Skin epidermis (tissue), 12 donors: Measurements from ENCODE around the gene SLC25A11.
A peak's percentile ranks its signal among the peaks of the same experiment; 100 is the strongest.

Experiments
- H3K27ac ChIP-seq, 21 experiments: fragments of 200-600 bp; sonication (generic) in 11 of 21; one replicate each; pipeline ENCODE4 v1.5.0; 2020; ENCODE audit warnings: mild to moderate bottlenecking in 3 of 21, inconsistent platforms in 2 of 21, moderate library complexity in 2 of 21
- H3K4me3 ChIP-seq, 7 experiments: fragments of 200-600 bp; sonication (generic) in 2 of 7; one replicate each; pipeline ENCODE4 v1.5.0; 2020; ENCODE audit warnings: inconsistent platforms in 2 of 7, mild to moderate bottlenecking in 2 of 7, moderate library complexity in 1 of 7

The SLC25A11 gene

DNA sequence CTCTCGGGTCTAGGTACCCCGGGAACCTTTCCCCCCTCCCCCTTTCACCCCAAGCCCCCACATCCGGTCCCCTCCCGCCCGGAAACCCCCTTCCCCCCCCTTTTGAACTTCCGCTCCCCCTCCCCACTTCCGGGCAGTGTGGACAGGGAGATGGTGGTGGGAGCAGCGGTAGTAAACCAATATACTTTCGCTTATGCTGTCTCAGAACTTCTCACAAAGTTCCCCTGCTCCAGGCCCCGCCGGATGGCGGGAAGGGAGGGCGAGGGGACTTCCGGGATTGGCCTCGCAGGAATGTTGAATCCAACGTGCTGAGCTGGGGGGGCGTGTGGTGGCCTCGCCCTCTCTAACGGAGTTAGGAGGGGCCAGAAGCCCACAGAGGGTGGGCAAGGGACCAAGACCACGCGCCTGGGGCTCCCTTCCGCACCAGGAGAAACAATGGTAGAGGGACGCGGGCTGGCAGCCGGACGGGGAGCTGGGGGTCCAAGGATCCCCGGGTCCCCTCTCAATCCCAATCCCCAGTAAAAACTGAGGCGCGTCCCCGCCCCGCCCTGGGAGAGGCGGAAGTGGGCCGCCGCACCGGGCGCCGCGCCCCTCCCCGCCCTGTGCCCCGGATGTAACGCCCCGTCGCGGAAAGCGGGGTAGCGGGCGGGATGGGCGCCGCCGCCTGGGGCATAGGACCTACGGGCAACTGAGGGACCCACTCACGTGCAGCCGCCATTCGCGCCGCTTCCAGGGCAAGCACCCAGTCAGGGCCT, 7.7 kb upstream of the SLC25A11 start:
- Histone ChIP-seq H3K27ac (peak overlapping the region; percentile 83 to 100 (median 99)), H3K4me3 (peak overlapping the region; percentile 91 to 100 (median 99))

DNA sequence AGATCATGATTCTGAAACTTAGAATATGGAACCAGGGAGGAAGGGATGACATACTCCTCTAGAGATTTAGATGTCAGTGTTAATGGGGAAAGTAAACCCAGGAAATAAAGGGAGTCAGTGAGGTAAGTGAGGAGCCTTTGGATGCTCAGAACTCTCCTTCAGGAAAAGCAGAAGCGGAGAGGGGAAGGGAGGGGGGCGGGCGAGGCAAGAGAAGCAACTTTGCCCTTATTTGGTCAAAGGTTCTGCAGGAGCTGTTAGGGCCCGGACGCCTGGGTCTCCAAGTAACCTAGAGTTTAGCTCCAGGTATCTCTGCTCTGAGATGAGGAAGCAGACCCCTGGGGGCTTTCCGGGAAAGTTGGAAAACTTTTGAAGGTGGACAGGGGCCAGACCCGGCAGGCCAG, 7.2 kb upstream of the SLC25A11 start:
- peak overlapping the region; percentile 83 to 100 (median 99) for H3K27ac ChIP-seq
- peak overlapping the region; percentile 91 to 100 (median 99) for H3K4me3 ChIP-seq

DNA sequence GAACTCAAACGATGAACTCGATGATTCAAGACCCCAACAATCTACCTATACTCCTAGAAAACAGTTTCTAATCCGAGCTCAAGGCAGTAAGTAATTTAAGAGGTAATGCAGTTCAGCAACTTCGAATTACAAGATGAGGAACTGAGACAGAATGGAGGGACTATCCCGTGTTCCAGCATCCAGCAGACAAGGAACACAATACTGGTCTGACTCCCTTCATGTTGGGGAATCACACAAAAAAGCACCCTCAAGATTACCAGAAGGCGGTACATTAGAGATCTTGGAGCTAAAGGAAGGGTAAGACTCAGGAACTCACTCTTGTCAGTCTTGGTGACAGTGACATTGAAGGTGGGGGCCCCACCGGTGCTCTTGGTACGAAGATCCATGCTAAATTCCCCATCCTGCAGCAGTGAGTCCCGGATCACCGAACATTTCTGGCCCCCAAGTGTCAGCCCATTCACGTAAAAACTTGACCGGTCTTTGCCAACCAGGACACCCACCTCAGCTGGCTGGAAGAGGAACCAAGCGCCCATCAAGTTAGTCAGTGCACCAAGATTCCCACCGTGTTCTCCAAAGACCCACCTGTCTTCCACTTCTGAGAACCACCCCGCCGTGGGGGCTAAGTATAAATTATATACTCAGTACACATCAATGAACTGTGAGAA, 6.6 kb upstream of the SLC25A11 start:
- Histone ChIP-seq H3K4me3 (peak overlapping the region; percentile 91 to 100 (median 99)), H3K27ac (peak overlapping the region in 19 of 21 experiments; percentile 90 to 100 (median 99))

DNA sequence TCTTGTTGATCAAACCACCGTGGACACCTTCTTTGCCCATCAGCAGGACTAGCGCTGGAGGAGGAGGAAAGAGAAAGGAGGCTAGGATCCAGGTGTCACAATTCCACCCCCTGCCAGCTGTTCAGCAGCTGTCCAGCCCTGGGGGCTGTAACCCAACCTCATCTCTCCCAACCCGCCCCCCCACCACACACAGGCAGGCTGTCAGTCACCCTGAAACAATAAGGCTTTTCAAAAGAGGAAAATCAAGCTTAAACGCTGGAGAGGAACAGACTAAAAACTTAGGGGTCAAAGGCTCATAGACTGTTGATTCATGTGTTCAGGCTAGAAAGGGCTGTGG, 6.1 kb upstream of the SLC25A11 start:
- Histone ChIP-seq H3K4me3 (peak overlapping the region; percentile 91 to 100 (median 99)), H3K27ac (peak overlapping the region in 20 of 21 experiments; percentile 45 to 100 (median 98))

DNA sequence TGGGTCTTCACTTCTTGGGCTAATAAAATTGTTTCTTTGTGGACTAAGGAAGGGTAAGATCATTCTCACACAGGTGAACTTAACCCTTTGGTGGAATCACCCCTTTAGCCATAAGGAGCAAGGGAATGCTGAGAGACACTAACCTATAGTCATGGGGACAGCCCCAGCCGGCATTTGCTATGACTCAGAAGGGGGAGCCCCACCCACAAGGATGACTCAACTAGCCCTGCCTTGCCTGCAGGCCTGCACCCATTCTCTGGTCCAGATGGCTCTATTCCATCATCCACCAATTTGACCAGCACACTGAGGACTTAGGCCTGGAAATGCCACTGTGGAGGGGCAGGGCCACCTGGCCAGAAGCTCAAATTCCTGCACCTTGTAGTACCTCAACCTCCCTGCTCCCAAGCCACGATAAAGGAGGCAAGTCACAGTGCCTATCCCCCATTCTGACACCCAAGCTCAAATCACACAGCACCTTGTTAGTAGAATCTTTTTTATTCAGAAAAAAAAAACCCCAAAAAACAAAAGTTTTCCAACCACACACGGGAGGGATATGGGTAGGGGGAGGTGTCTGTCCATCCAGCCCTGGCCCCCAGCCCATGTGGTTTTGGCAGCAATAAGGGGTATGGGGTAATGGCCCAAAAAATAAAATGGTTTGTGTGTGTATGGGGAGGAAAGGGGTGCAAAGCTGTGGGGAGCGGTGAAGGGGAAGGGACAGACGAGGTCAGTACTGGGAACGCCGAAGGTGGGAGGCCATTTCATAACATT, 5.5 kb upstream of the SLC25A11 start:
- Histone ChIP-seq H3K4me3 (peak overlapping the region in 6 of 7 experiments; percentile 91 to 100 (median 99)), H3K27ac (peak overlapping the region in 20 of 21 experiments; percentile 45 to 100 (median 98))

DNA sequence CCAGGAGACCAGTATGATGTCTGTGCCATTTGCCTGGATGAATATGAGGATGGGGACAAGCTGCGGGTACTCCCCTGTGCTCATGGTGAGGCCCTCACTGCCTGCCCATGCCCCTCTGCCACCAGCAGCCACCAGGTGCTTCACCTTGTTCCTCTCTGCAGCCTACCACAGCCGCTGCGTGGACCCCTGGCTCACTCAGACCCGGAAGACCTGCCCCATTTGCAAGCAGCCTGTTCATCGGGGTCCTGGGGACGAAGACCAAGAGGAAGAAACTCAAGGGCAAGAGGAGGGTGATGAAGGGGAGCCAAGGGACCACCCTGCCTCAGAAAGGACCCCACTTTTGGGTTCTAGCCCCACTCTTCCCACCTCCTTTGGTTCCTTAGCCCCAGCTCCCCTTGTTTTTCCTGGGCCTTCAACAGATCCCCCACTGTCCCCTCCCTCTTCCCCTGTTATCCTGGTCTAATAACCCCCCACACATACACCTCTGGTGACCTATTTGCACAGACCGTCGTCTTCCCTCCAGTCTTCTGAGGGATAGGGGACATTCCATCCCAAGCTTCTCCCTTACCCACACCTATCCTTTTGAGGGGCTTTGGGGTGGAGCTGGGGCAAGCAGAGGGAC, 4.8 kb upstream of the SLC25A11 start:
- H3K27ac ChIP-seq: peak overlapping the region in 20 of 21 experiments; percentile 7 to 100 (median 98)
- peak overlapping the region in 5 of 7 experiments; percentile 2 to 100 (median 99) for H3K4me3 ChIP-seq

DNA sequence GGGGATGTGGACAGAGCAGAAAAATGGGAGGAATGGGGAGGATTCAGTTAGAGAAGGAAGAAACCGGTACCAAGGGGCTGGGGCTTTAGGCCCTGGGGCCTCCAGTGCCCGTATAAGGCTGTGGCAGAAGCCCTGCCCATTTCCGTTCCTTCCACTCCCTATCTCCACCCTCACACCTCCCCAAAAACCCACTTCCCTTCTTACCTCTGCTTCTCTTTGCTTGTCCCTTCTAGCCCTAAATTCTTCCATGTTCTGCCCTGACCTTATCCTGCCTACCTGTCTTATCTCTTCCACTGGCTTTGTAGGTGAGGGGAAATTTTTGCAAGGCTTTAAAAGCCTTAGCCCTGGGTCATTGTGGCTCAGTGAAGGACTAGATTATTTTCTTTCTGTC, 4.3 kb upstream of the SLC25A11 start:
- Histone ChIP-seq H3K27ac (peak overlapping the region in 20 of 21 experiments; percentile 7 to 100 (median 98)), H3K4me3 (peak overlapping the region in 3 of 7 experiments; percentile 9 to 100 (median 99))

DNA sequence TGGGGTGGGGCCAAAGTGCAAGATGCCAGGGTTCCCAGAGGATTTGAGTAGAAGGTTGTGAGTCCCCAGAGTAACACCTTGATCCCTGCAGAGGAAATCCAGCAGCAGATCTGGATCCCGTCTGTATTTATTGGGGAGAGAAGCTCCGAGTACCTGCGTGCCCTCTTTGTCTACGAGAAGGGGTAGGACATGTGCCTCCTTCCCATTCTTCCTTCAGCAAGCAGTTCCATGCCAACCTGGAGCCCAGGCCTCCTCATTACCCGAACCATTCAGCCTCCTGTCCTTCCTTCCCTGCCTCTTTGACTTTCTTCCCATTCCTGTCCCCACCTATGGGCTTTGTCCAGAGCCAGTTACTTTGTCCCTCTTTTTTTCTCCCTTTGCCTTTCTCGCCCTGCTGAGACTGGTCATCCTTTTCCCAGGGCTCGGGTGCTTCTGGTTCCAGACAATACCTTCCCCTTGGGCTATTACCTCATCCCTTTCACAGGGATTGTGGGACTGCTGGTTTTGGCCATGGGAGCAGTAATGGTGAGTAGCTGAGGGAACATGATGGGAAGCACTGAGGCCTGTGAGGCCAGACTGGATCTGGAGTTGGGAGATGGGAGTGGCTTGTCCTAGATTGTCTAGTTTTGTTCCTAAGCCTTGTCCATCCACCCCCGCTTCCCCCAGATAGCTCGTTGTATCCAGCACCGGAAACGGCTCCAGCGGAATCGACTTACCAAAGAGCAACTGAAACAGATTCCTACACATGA, 3.1 kb upstream of the SLC25A11 start:
- peak overlapping the region in 11 of 21 experiments; percentile 7 to 100 (median 99) for H3K27ac ChIP-seq
- no peak overlapping the region for H3K4me3 ChIP-seq

DNA sequence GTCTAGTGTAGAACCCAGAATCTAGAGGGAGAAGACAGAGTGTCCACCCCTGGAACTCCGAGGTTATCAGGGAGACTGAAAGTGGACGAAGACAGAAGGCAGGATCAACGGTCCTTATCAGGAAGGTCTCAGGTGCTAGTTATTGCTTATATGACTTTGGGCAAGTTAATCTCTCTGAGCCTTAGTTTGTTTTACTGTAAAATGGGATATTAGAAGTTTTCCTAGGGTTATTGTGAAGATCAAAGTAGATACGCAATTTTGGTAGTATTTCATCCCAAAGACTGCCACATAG, 1.4 kb upstream of the SLC25A11 start:
- Histone ChIP-seq H3K4me3 (peak overlapping the region; percentile 42 to 89 (median 77)), H3K27ac (peak overlapping the region in 19 of 21 experiments; percentile 87 to 100 (median 97))

DNA sequence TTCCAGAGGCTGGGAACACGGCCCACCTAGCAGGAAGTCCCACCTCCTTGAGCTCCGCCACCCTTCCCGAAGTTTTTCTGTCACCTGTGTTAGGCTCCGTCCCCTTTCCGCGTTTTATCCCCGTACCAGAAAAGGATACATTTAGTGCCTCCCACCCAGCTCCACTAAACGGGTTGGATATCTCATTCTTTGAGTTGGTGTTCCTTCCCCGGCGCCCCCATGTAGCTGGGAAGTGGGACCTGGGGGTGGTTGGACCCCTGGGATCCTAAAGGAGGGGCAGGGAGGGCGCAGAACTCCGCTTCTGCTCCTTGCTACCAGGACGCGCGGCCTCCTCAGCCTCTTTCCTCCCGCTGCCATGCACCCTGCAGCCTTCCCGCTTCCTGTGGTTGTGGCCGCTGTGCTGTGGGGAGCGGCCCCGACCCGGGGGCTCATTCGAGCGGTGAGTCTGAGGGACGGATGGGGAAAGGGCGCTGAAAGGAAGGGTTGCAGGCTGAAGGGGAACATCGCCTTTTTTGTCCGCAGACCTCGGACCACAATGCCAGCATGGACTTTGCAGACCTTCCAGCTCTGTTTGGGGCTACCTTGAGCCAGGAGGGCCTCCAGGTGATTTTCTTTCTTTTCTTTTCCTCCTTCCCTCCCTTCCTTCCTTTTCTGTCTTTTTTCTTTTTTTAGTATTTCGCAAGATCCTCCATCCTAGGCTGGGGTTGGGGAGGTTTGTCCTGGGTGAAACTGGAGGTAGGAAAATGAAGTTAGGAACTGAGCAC, 891 bp upstream of the SLC25A11 start:
- Histone ChIP-seq H3K27ac (peak overlapping the region; percentile 50 to 100 (median 96)), H3K4me3 (peak overlapping the region; percentile 42 to 89 (median 77))

DNA sequence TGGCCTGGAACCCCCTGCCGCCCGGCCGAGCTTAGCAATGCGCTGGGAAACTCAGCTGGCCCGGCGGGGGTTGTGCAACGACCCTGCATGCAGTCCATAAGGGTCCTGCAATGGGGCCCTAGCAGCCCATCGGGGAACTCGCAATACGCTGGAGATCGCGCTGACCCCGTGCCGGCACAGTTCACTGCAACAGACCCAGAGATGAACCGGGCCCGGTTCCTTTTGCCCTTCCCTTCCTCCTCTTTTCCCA, 375 bp downstream of the SLC25A11 start:
- Histone ChIP-seq H3K27ac (peak overlapping the region; percentile 68 to 100 (median 96)), H3K4me3 (peak overlapping the region; percentile 42 to 89 (median 77))

DNA sequence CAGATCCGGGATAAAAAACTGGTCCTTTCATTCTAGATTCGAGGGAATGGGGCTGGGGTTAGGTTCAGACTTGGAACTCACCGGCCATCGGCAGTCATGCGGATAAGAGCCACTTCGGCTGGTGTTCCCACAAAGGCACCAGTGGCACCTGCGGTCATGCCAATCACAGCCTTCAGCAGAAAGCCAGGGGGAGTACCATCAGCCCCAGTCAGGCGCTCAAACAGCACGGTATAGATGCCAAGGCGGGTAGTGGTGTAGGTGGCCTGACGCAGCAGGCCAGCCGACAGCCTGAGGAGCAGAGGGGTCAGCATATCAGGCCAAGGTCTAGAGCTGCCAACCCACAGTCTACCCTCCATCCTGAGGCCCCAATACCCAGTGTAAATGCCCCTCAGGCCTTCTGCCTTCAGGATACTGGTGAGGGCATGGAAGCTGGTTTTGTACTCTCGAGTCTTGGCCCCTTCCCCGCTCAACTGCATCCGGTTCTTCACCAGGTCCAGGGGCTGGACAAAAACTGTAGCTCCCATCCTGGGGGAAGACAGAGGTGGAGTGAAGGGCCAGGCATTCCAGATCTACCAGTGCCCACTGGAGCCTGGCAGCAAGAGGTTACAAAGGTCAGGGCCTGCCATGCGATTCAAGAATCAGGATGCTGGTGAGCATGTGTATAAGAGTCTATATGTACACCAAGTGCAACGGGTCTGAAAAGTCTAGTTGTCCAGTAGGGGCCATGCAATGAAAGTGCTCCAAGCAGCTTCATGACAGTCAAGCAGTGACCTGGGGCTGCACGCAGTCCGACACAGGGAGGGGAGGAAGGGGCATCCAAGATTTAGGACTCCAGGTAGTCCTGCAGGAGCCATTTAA, 929 bp downstream of the SLC25A11 start:
- H3K27ac ChIP-seq: peak overlapping the region; percentile 68 to 100 (median 96)
- peak overlapping the region; percentile 42 to 89 (median 77) for H3K4me3 ChIP-seq

DNA sequence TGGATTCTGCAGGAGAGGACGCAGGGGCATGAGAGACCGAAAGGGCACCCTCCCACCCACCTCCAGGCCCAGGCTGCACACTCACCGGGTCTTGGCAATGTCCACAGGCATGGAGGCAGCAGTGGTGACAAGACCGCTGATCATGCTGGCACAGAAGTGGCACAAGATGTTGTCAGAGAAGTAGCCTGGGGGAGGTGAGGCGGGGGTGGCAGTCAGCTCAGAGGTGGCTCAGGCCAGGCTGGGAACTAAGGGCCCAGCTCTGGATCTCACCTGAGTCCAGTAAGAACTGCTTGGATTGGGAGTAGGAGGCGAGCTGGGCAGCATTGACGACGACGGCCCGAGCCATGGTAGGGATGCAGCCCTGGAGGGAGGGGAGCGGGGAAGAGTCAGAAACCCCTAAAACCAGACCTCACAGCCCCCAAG, 1.8 kb downstream of the SLC25A11 start:
- H3K27ac ChIP-seq: peak overlapping the region in 8 of 21 experiments; percentile 87 to 100 (median 94)
- peak overlapping the region in 1 of 7 experiments; percentile 77 for H3K4me3 ChIP-seq

DNA sequence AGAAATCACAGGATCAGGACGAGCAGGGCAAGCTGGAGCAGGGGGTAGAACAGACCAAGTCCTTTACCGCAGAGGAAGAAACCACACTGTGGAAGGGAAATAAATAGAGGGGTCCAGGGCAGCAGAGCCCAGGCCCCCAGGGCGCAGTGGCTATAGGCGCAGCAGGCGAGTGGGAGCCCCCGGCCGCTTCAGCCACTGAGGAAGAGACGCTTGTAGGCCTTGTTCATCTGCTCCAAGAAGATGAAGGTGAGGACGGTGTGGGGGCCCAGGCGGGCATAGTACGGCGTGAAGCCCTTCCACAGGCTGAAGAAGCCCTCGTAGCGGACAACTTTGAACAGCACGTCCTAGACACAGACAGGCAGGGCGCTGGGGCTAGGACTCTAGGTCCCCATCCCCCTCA, 2.3 kb downstream of the SLC25A11 start:
- Histone ChIP-seq H3K4me3 (no peak overlapping the region), H3K27ac (peak overlapping the region in 1 of 21 experiments; percentile 95)

DNA sequence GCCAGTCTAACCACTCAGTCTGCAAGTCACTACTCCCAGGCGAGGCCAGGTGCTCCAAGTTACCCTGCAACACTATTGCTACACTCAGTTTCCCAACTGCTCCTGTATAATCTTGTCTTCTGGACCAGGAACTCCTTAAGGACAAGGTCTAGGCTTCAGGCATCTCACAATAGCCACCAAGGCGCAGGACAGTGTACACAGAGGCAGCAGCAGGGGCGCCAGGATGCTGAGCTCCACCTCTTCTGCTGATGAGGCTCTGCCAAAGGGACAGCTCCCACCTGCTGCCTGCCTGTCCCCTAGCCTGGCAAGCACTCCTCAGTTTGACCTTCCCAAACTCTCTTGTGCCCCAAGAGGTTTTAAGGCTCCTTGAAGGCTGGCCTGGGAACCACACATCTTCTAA, 3.4 kb downstream of the SLC25A11 start:
- Histone ChIP-seq H3K27ac (peak overlapping the region in 6 of 21 experiments; percentile 24 to 58 (median 43)), H3K4me3 (no peak overlapping the region)

DNA sequence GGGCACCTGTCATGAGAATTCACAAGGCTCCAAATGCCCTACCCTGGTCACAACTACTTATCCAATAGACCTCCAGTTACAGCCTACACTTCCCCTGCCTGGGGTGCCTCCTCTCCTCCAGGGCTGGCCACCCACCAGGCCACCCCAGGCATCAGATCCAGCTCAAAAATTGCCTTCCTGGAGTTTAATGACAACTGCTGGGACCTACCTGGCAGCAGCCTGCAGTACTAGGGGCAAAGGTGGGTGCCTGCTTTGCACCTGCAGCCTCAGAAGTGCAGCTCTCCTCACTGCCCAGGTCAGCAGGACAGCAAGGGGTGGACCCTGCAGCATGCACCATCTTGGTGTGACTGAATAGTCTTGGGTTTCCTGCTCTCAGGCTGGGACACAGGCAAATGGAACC, 4.2 kb downstream of the SLC25A11 start:
- Histone ChIP-seq H3K27ac (peak overlapping the region in 10 of 21 experiments; percentile 1 to 52 (median 30)), H3K4me3 (no peak overlapping the region)

DNA sequence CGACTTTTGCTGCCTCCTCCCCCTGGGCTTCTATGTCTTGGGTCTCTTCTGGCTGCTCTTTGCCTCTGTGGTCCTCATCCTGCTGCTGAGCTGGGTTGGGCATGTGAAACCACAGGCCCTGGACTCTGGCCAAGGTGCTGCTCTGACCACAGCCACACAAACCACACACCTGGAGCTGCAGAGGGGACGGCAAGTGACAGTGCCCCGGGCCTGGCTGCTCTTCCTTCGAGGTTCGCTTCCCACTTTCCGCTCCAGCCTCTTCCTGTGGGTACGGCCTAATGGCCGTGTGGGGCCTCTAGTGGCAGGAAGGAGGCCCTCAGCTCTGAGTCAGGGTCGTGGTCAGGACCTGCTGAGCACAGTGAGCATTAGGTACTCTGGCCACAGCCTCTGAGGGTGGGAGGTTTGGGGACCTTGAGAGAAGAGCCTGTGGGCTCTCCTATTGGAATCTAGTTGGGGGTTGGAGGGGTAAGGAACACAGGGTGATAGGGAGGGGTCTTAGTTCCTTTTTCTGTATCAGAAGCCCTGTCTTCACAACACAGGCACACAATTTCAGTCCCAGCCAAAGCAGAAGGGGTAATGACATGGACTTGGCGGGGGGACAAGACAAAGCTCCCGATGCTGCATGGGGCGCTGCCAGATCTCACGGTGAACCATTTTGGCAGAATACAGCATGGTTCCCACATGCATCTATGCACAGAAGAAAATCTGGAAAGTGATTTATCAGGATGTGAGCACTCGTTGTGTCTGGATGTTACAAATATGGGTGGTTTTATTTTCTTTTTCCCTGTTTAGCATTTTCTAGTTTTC, 5.5 kb downstream of the SLC25A11 start:
- Histone ChIP-seq H3K4me3 (no peak overlapping the region), H3K27ac (peak overlapping the region in 3 of 21 experiments; percentile 2 to 34 (median 8))
